T-helper 1 cell treated with Interleukin-12 subunit alpha and Interleukin-12 subunit beta and Interleukin-4 antibody, amounts not matched to agents 30 μg/mL and 1 μg/mL, for 36 hours (primary cell): ENCODE results near the gene ELP5.

Experiments
- H3K27ac Mint-ChIP-seq: one replicate; pipeline ENCODE4 v1.8.0; 2021; ENCODE audit warnings: mild to moderate bottlenecking, mixed read lengths
- H3K27me3 Mint-ChIP-seq: one replicate; pipeline ENCODE4 v1.8.0; 2021; ENCODE audit warnings: low read depth, mixed read lengths
- H3K36me3 Mint-ChIP-seq: one replicate; pipeline ENCODE4 v1.8.0; 2021; ENCODE audit warnings: low read depth, mixed read lengths
- H3K4me1 Mint-ChIP-seq: one replicate; pipeline ENCODE4 v1.8.0; 2021; ENCODE audit warnings: low read depth, mixed read lengths
- H3K4me3 Mint-ChIP-seq: one replicate; pipeline ENCODE4 v1.8.0; 2021; ENCODE audit warnings: mild to moderate bottlenecking, moderate library complexity, mixed read lengths
- H3K9me3 Mint-ChIP-seq: one replicate; pipeline ENCODE4 v1.8.0; 2021; ENCODE audit warnings: mixed read lengths

ELP5 gene

GRCh38 chr17:7252176-7253043 lies at the start of gene ELP5:
TSS of gene ELP5 (plus strand) at chr17:7252215. CDS start at chr17:7252551, 336 bp downstream.
- Mint-ChIP-seq H3K4me1 (peaks cover 27% of the 10 kb centered on the region), H3K27me3 (no peaks in the 10 kb centered on the region), H3K27ac (peak within 1 kb of the TSS; percentile 98), H3K4me3 (peak within 1 kb of the TSS; percentile 96), H3K9me3 (no peaks in the 10 kb centered on the region), H3K36me3 (peaks cover 27% of the 10 kb centered on the region)

- peaks cover 9% of the 10 kb centered on the region for H3K36me3 Mint-ChIP-seq
- H3K9me3 Mint-ChIP-seq = no peaks in the 10 kb centered on the region
- peaks cover 32% of the 10 kb centered on the region for H3K4me1 Mint-ChIP-seq
- no peaks in the 10 kb centered on the region for H3K27me3 Mint-ChIP-seq
- H3K4me3 Mint-ChIP-seq = peak overlapping the region; percentile 17
- H3K27ac Mint-ChIP-seq = no peak overlapping the region
Measured at GRCh38 chr17:7203391-7203790, 48.6 kb upstream of the ELP5 start.

GRCh38 chr17:7204336-7204735 lies 47.7 kb upstream of the ELP5 start:
- H3K27me3 Mint-ChIP-seq = no peaks in the 10 kb centered on the region
- H3K4me1 Mint-ChIP-seq = peaks cover 33% of the 10 kb centered on the region
- H3K4me3 Mint-ChIP-seq = peak overlapping the region; percentile 86
- H3K36me3 Mint-ChIP-seq = peaks cover 9% of the 10 kb centered on the region
- H3K27ac Mint-ChIP-seq = peak overlapping the region; percentile 95
- H3K9me3 Mint-ChIP-seq = no peaks in the 10 kb centered on the region

- H3K27me3 Mint-ChIP-seq = peaks cover 3% of the 10 kb centered on the region
- H3K4me3 Mint-ChIP-seq = peak overlapping the region; percentile 86
- H3K4me1 Mint-ChIP-seq = peaks cover 33% of the 10 kb centered on the region
- H3K36me3 Mint-ChIP-seq = peaks cover 9% of the 10 kb centered on the region
- H3K9me3 Mint-ChIP-seq = no peaks in the 10 kb centered on the region
- peak overlapping the region; percentile 95 for H3K27ac Mint-ChIP-seq
Measured at GRCh38 chr17:7204828-7205461, 47.1 kb upstream of the ELP5 start.

- H3K27me3 Mint-ChIP-seq = peaks cover 7% of the 10 kb centered on the region
- peaks cover 12% of the 10 kb centered on the region for H3K36me3 Mint-ChIP-seq
- H3K4me1 Mint-ChIP-seq = peaks cover 33% of the 10 kb centered on the region
- peak overlapping the region; percentile 95 for H3K27ac Mint-ChIP-seq
- H3K9me3 Mint-ChIP-seq = no peaks in the 10 kb centered on the region
- H3K4me3 Mint-ChIP-seq = peak overlapping the region; percentile 86
Measured at GRCh38 chr17:7205561-7205960, 46.5 kb upstream of the ELP5 start.

- peaks cover 14% of the 10 kb centered on the region for H3K27me3 Mint-ChIP-seq
- H3K27ac Mint-ChIP-seq = peak overlapping the region; percentile 61
- H3K4me3 Mint-ChIP-seq = peak overlapping the region; percentile 9
- H3K36me3 Mint-ChIP-seq = peaks cover 12% of the 10 kb centered on the region
- no peaks in the 10 kb centered on the region for H3K9me3 Mint-ChIP-seq
- peaks cover 36% of the 10 kb centered on the region for H3K4me1 Mint-ChIP-seq
Measured at GRCh38 chr17:7207120-7208001, 44.7 kb upstream of the ELP5 start.

- Mint-ChIP-seq H3K4me3 (no peak overlapping the region), H3K9me3 (no peaks in the 10 kb centered on the region), H3K27ac (peak overlapping the region; percentile 45), H3K36me3 (peaks cover 5% of the 10 kb centered on the region), H3K4me1 (peaks cover 37% of the 10 kb centered on the region), H3K27me3 (peaks cover 16% of the 10 kb centered on the region)
Measured at GRCh38 chr17:7208027-7208571, 43.9 kb upstream of the ELP5 start.

- no peak overlapping the region for H3K4me3 Mint-ChIP-seq
- H3K27ac Mint-ChIP-seq = peak overlapping the region; percentile 45
- H3K4me1 Mint-ChIP-seq = peaks cover 42% of the 10 kb centered on the region
- H3K27me3 Mint-ChIP-seq = peaks cover 22% of the 10 kb centered on the region
- no peaks in the 10 kb centered on the region for H3K9me3 Mint-ChIP-seq
- peaks cover 5% of the 10 kb centered on the region for H3K36me3 Mint-ChIP-seq
Measured at GRCh38 chr17:7208754-7209460, 43.1 kb upstream of the ELP5 start.

GRCh38 chr17:7211491-7212273 lies 40.3 kb upstream of the ELP5 start:
- H3K9me3 Mint-ChIP-seq = no peaks in the 10 kb centered on the region
- H3K27me3 Mint-ChIP-seq = peaks cover 22% of the 10 kb centered on the region
- H3K36me3 Mint-ChIP-seq = peaks cover 5% of the 10 kb centered on the region
- no peak overlapping the region for H3K27ac Mint-ChIP-seq
- peaks cover 38% of the 10 kb centered on the region for H3K4me1 Mint-ChIP-seq
- H3K4me3 Mint-ChIP-seq = no peak overlapping the region

- Mint-ChIP-seq H3K27ac (peak overlapping the region; percentile 96), H3K4me1 (peaks cover 48% of the 10 kb centered on the region), H3K4me3 (peak overlapping the region; percentile 89), H3K27me3 (peaks cover 22% of the 10 kb centered on the region), H3K9me3 (no peaks in the 10 kb centered on the region), H3K36me3 (peaks cover 3% of the 10 kb centered on the region)
Measured at GRCh38 chr17:7213895-7214299, 38.1 kb upstream of the ELP5 start.

- H3K4me3 Mint-ChIP-seq = peak overlapping the region; percentile 89
- H3K36me3 Mint-ChIP-seq = peaks cover 3% of the 10 kb centered on the region
- peak overlapping the region; percentile 96 for H3K27ac Mint-ChIP-seq
- H3K27me3 Mint-ChIP-seq = peaks cover 22% of the 10 kb centered on the region
- H3K9me3 Mint-ChIP-seq = no peaks in the 10 kb centered on the region
- peaks cover 53% of the 10 kb centered on the region for H3K4me1 Mint-ChIP-seq
Measured at GRCh38 chr17:7214300-7215135, 37.5 kb upstream of the ELP5 start.

- H3K27ac Mint-ChIP-seq = peak overlapping the region; percentile 96
- peaks cover 16% of the 10 kb centered on the region for H3K27me3 Mint-ChIP-seq
- peaks cover 56% of the 10 kb centered on the region for H3K4me1 Mint-ChIP-seq
- no peaks in the 10 kb centered on the region for H3K9me3 Mint-ChIP-seq
- H3K4me3 Mint-ChIP-seq = peak overlapping the region; percentile 89
- peaks cover under 1% of the 10 kb centered on the region for H3K36me3 Mint-ChIP-seq
Measured at GRCh38 chr17:7215136-7215638, 36.8 kb upstream of the ELP5 start.
